Activated T-helper 1 cell treated with Interleukin-2 at 50 U/mL for 16 hours (primary cell): ENCODE data around the gene TET2.

ENCODE experiments used
- DNase-seq: peaks from one replicate; pipeline ENCODE4 v3.0.0-alpha.2; 2020; ENCODE audit warnings: low read depth

Gene TET2

DNA sequence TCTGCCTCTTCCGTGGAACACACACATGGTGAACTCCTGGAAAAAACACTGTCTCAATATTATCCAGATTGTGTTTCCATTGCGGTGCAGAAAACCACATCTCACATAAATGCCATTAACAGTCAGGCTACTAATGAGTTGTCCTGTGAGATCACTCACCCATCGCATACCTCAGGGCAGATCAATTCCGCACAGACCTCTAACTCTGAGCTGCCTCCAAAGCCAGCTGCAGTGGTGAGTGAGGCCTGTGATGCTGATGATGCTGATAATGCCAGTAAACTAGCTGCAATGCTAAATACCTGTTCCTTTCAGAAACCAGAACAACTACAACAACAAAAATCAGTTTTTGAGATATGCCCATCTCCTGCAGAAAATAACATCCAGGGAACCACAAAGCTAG lies 87.9 kb downstream of the TET2 start:
- no peak for DNase-seq

DNA sequence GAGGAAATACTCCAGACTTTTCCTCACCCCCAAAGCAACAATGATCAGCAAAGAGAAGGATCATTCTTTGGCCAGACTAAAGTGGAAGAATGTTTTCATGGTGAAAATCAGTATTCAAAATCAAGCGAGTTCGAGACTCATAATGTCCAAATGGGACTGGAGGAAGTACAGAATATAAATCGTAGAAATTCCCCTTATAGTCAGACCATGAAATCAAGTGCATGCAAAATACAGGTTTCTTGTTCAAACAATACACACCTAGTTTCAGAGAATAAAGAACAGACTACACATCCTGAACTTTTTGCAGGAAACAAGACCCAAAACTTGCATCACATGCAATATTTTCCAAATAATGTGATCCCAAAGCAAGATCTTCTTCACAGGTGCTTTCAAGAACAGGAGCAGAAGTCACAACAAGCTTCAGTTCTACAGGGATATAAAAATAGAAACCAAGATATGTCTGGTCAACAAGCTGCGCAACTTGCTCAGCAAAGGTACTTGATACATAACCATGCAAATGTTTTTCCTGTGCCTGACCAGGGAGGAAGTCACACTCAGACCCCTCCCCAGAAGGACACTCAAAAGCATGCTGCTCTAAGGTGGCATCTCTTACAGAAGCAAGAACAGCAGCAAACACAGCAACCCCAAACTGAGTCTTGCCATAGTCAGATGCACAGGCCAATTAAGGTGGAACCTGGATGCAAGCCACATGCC lies 89.7 kb downstream of the TET2 start:
- DNase-seq: no peak

GRCh38 chr4:105236916-105237311 lies 90.2 kb downstream of the TET2 start:
- no peak for DNase-seq

- no peak for DNase-seq
These were observed 93.4 kb downstream of the TET2 start for GRCh38 chr4:105240037-105240436.

- no peak for DNase-seq
These were observed 94.8 kb downstream of the TET2 start for GRCh38 chr4:105241451-105241850.

GRCh38 chr4:105243446-105243845 lies 96.8 kb downstream of the TET2 start:
- DNase-seq: no peak

DNA sequence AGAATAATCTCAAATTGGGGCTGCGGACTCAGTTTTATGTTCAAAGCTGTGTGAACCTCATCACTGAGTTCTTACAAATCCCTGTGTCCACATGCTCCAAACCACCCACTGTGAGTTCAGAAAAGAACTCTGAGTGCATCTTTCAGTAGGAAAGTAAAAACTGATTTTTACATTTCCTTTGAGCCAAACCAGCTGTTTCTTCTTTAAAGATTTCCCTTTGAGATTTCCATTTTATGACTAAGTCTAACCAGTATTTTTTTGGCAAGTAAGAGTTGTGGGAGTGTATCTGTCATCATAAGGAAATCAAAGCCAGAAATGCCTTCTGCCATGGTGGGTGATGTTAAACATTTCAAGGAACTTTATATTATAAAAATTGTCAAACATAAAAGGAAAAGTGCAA lies 100.0 kb downstream of the TET2 start:
- no peak for DNase-seq

DNA sequence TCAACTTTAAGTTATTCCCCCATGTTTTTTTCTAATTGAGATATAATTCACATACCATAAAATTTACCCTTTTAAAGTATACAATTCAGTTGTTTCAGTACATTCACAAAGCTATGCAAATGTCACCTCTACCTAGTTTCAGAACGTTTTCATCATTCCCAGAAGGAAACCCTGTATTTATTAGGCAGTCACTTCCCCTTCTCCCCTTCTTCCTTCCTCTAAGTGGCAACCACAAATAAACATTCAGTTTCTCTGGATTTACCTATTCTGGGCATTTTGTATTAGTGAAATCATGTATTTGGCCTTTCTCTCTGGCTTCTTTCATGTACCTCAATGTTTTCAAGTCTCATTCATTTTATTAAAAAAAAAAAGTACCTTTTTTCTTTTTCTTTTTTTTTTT lies 101.9 kb downstream of the TET2 start:
- no peak for DNase-seq

DNA sequence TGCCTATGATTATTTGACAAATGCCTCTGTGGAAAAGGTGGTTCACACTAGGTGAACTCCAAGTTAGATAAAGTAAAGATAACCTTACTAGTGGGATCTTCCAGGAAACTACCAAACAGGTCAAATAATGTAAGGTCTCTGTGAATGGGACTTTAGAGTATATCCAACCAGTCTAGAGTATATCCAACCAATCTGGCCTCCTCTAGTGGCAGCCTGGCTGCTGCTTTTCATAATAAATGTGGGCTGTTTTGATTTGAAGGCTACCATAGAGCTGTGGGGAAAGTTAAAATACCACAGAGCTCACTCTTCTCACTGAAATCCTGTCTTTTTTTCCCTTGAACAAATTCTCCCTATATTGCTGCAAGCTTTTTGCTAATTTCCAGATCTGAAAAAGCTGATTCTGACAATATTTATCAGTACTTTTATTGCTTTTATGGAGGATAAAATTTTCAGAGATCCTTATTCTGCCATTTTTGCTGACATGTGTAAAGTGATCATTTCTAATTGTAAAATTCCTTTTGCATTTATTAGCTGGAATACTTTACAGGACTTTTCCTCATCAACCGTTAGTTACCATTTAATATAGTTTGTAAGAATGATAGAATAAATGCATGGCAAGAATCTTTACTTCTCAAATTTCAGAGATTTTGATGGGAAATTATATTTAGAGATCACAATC lies 111.3 kb downstream of the TET2 start:
- no peak for DNase-seq

DNA sequence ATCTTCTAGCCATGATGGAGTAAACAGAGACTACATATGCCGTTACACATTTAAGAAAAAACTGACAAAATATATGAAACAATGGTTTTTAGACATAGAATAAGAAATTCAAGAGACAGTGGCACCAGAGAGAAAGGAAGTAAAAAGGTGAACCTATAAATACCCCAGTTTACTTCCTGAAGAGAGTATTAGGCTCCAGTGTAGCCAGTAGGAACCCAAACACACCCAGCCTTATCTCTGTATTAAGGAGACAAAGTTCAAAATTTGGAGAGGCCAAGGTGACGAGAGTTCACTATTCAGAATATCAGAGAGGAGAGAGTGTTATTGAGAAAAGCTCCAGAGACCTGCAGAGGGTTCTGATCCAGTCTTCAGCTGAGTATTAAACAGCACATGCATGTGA lies 119.0 kb downstream of the TET2 start:
- DNase-seq: no peak

DNA sequence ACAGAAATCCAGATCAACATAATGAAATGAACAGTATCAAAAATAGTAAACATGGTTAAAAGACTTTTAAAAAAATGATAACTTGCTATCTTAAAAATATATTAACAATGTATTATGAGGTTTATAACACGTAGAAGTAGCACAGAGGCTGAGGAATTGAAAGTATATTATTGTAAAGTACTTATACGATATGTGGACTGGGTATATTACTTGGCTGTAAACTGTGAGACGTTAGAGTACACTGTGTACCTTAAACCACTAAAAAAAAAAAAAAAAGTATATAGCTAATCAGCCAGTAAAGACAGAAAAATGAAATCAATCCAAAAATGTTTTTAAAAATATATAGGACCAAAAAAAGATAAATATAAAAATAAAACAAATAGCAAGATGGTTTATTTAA lies 120.6 kb downstream of the TET2 start:
- no peak for DNase-seq

DNA sequence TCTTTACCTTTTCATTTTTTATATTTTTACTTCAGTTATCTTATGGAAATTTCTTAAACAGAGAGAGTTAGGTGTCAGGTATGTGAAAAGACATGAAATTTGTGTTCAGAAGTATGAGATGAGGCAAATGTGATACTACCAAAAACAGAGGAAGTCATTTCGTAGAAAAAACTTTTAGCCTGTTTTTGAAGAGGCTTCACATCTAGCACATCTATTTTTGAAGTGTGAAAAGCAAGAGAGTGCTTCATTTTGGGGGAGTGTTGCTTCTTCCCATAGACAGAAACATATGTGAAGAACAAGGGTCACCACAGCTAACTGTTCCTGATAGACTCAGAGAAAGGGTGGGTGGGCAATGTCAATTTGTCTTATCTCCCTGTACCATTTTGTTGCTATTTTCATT lies 125.3 kb downstream of the TET2 start:
- no peak for DNase-seq

- DNase-seq: no peak
These were observed 126.6 kb downstream of the TET2 start for GRCh38 chr4:105273230-105273629.

DNA sequence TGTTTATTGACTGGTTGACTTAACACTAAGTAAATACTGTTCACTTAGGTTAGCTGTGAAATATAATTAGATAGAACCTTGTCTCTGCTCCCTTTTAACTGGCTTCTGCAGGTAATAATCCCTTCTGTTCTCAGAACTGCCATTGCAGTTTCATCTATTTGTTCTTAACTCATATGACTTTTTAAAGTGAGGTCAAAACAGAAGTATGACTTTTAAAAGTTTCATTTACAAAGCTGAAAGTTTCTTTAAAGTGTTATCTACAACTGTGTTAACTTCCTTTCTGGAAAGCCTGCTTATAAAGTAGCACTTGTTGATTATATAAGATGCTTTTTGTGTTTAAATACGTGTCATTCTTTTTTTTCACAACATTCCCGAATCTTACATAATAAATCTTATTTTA lies 127.4 kb downstream of the TET2 start:
- DNase-seq: no peak

GRCh38 chr4:105274504-105274903 lies 127.8 kb downstream of the TET2 start:
- no peak for DNase-seq

DNA sequence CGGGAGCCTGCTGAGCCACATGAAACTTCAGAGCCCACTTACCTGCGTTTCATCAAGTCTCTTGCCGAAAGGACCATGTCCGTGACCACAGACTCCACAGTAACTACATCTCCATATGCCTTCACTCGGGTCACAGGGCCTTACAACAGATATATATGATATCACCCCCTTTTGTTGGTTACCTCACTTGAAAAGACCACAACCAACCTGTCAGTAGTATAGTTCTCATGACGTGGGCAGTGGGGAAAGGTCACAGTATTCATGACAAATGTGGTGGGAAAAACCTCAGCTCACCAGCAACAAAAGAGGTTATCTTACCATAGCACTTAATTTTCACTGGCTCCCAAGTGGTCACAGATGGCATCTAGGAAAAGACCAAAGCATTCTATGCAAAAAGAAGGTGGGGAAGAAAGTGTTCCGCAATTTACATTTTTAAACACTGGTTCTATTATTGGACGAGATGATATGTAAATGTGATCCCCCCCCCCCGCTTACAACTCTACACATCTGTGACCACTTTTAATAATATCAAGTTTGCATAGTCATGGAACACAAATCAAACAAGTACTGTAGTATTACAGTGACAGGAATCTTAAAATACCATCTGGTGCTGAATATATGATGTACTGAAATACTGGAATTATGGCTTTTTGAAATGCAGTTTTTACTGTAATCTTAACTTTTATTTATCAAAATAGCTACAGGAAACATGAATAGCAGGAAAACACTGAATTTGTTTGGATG lies 129.9 kb downstream of the TET2 start:
- DNase-seq: no peak

DNA sequence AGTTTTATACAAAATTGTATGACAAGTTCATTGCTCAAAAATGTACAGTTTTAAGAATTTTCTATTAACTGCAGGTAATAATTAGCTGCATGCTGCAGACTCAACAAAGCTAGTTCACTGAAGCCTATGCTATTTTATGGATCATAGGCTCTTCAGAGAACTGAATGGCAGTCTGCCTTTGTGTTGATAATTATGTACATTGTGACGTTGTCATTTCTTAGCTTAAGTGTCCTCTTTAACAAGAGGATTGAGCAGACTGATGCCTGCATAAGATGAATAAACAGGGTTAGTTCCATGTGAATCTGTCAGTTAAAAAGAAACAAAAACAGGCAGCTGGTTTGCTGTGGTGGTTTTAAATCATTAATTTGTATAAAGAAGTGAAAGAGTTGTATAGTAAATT lies 131.0 kb downstream of the TET2 start:
- DNase-seq: no peak

GRCh38 chr4:105279314-105279713 lies 132.6 kb downstream of the TET2 start:
- DNase-seq: no peak

DNA sequence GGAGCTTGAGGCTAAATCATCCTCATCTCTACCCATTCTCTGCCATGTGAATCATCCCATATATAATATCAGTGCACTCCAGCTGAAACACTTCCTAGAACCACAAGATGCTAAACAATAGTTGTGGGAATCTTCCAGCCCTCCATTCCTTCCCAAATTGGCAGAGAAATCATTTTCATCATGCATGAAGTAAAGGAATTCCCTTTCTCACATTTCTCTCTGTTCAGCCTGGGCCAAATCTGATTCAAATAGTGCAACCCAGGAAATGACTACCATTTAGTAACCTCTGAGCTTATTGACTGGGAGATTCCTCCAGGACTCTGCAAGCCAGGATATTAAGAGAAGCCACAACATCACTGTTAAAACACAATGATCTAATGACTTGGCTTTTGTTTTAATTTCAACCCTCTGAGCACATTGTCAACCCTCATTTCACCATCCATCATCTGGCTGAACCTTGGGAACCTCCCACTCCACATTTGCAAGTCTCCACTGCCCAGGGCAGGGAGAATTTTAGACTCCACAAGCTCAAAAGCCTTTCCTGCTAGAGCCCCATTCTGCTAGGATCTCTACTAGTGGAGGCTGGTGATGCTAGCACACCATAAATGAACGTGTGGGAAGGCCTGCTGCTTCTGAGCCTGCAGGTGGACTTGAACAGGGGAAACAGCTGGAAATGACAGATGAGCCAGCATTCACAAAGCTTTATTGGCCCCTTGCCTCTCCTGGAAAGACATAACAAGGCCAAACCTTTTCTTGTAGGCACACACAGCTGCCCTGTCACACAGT lies 133.9 kb downstream of the TET2 start:
- DNase-seq: no peak

DNA sequence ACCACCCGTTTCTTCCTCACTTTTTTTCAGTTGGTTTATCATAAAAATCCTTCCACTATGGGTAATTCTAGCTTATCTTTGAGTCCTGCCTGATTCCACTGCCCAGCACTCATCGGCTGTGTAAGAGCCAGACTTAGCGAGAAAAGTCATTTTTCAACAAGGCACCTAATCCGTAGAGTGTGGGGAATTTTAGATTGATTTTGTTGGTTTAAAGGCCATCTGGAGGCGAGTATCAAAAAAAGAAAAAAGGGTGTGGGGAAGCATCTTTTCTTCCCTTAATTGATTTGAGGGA lies 134.4 kb downstream of the TET2 start:
- DNase-seq: no peak

DNA sequence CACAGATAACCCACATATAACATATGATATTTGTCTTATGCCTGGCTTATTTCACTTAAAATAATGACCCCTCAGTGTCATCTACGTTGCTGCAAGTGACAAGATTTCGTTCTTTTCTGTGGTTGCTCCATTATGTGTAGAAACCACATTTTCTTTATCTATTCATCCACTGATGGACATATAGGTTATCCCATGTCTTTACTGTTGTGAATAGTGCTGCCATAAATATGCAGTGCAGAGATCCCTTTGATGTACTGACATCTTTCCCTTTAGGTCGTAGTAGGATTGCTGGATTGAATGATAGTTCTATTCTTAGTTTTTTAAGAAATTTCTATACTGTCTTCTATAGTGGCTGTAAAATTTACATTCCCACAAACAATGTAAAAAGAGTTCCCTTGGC lies 135.8 kb downstream of the TET2 start:
- no peak for DNase-seq

- DNase-seq: no peak
These were observed 136.8 kb downstream of the TET2 start for GRCh38 chr4:105283501-105283900.

GRCh38 chr4:105288121-105288520 lies 141.4 kb downstream of the TET2 start:
- DNase-seq: no peak
